Hepatocyte (in vitro differentiated cells): ENCODE measurements around the gene BBOX1. TPM values are rescaled to one million over a fixed set of nuclear protein-coding genes. Genes with fewer than 3 reads are reported as not detected.

Source experiments
- DNase-seq: peaks from one replicate; pipeline ENCODE4 v3.0.0-alpha.2; 2016; ENCODE audit warnings: low spot score
- H2AFZ ChIP-seq: fragments of 200-600 bp; sonication (generic); 2 replicates; pipeline ENCODE4 v1.6.0; 2016; ENCODE audit warnings: antibody characterized with exemption, mild to moderate bottlenecking
- H3K27ac ChIP-seq: fragments of 200-600 bp; sonication (generic); 2 replicates; pipeline ENCODE4 v1.5.1; 2016; ENCODE audit warnings: mild to moderate bottlenecking
- H3K27me3 ChIP-seq: fragments of 200-600 bp; sonication (generic); 2 replicates; pipeline ENCODE4 v1.6.1; 2016
- H3K36me3 ChIP-seq: fragments of 200-600 bp; sonication (generic); replicated peaks from 2 replicates; pipeline ENCODE4 v1.5.1; 2016; ENCODE audit warnings: low read depth; ENCODE audit not compliant: insufficient read depth
- H3K4me1 ChIP-seq: fragments of 200-600 bp; sonication (generic); 2 replicates; pipeline ENCODE4 v1.5.1; 2016; ENCODE audit warnings: mild to moderate bottlenecking, moderate library complexity; ENCODE audit not compliant: insufficient read depth
- H3K4me2 ChIP-seq: fragments of 200-600 bp; sonication (generic); 2 replicates; pipeline ENCODE4 v1.6.0; 2016
- H3K4me3 ChIP-seq: fragments of 200-600 bp; sonication (generic); 2 replicates; pipeline ENCODE4 v1.5.1; 2016; ENCODE audit warnings: mild to moderate bottlenecking
- H3K79me2 ChIP-seq: fragments of 200-600 bp; sonication (generic); 2 replicates; pipeline ENCODE4 v1.6.0; 2017; ENCODE audit warnings: mild to moderate bottlenecking
- H3K9me2 ChIP-seq: fragments of 200-600 bp; sonication (generic); replicated peaks from 2 replicates; pipeline ENCODE4 v1.6.0; 2017; ENCODE audit warnings: mild to moderate bottlenecking; ENCODE audit not compliant: insufficient read depth
- H3K9me3 ChIP-seq: fragments of 200-600 bp; sonication (generic); 2 replicates; pipeline ENCODE4 v1.5.1; 2016; ENCODE audit warnings: low read depth, mild to moderate bottlenecking
- H4K20me1 ChIP-seq: fragments of 200-600 bp; sonication (generic); 2 replicates; pipeline ENCODE4 v1.6.0; 2016; ENCODE audit warnings: mild to moderate bottlenecking; ENCODE audit not compliant: insufficient read depth, poor library complexity, severe bottlenecking
- CTCF ChIP-seq: fragments of 200-600 bp; sonication (generic); IDR thresholded peaks from 2 replicates; pipeline ENCODE4 v1.5.1; 2016; ENCODE audit warnings: antibody characterized with exemption, mild to moderate bottlenecking; ENCODE audit not compliant: poor library complexity
- EZH2 ChIP-seq: fragments of 200-600 bp; sonication (generic); IDR thresholded peaks from 2 replicates; pipeline ENCODE4 v1.6.1; 2016; ENCODE audit warnings: antibody characterized with exemption, mild to moderate bottlenecking, borderline replicate concordance
- EZH2phosphoT487 ChIP-seq: fragments of 200-600 bp; sonication (generic); IDR thresholded peaks from one replicate; pipeline ENCODE4 v1.6.1; 2018; ENCODE audit warnings: antibody characterized with exemption, mild to moderate bottlenecking, low read depth, moderate library complexity; ENCODE audit not compliant: unreplicated experiment, severe bottlenecking
- WGBS: methylation state at CpG from one replicate; pipeline ENCODE4 v1.1.6; 2016; ENCODE audit warnings: low lambda C conversion rate; ENCODE audit errors: missing lambda C conversion rate; 5-methylcytosine and 5-hydroxymethylcytosine counted together
- polyA plus RNA-seq: library from polyadenylated mRNA; unstranded; fragments of >200 nt; fragmentation: Nextera tagmentation; extraction: Ambion mirVana; gene quantifications from 2 replicates; pipeline ENCODE4 v1.2.1, GENCODE V29; 2016
- total RNA-seq: library from RNA; depleted of rRNA; stranded (reverse); fragments of >200 nt; gene quantifications from 2 replicates; pipeline ENCODE4 v1.2.3, GENCODE V29; 2014

Gene BBOX1
- total and polyA plus RNA-seq, 2 experiments from 2014 or later = 0.56 to 1.6 TPM

GRCh38 chr11:27052668-27053067, 12.1 kb downstream of the BBOX1 start:
- 97% methylated on average over 1 of the region's 1 CpG for WGBS
- Histone ChIP-seq H3K79me2 (no peaks in the 10 kb centered on the region), H3K36me3 (no peaks in the 10 kb centered on the region), H2AFZ (no peak overlapping the region), H3K9me3 (peaks cover 13% of the 10 kb centered on the region), H3K4me2 (no peak overlapping the region), H3K4me3 (no peak overlapping the region), H3K9me2 (no peaks in the 10 kb centered on the region), H3K4me1 (peaks cover 5% of the 10 kb centered on the region), H3K27ac (no peak overlapping the region), H4K20me1 (no peaks in the 10 kb centered on the region), H3K27me3 (no peaks in the 10 kb centered on the region)
- no peak for TF ChIP-seq CTCF
- TF ChIP-seq EZH2phosphoT487 = no peak
- TF ChIP-seq EZH2 = no peak
- no peak for DNase-seq

GRCh38 chr11:27055065-27055682, 14.6 kb downstream of the BBOX1 start:
- peak overlapping the region; percentile 49 for H3K4me2 ChIP-seq
- H3K9me2 ChIP-seq = no peaks in the 10 kb centered on the region

DNA sequence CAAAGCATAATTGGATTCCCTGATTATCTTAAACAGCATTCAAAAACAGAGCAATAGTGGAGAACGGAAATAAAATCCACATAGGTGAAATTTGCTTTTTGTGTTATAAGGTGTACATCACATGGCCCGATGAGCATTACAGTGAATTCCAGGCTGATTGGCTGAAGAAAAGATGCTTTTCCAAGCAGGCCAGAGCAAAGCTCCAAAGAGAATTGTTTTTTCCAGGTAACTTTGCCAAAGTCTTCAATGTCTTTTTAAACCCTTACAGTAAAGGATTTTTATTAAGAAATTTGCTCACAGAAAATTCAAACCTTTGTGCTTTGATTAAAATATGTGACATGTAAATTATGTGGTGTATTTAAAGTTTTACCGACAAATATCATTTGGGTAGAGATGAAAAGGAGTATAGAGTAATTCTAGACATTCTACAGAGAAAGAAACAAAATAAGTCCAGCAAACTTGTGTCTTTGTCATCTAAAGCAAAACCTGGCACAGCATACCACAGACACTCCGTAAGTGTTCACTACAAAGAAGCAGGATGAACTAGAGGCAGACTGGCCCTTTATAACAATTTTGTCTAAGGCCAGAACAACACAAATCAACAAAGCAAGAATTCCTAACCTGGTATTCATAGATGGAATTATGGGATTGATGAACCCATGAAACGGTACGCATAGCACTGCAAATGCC, 16.6 kb downstream of the BBOX1 start:
- Histone ChIP-seq H3K9me2 (no peaks in the 10 kb centered on the region), H3K36me3 (no peaks in the 10 kb centered on the region), H4K20me1 (no peaks in the 10 kb centered on the region), H3K4me1 (peaks cover 5% of the 10 kb centered on the region), H2AFZ (no peak overlapping the region), H3K9me3 (no peaks in the 10 kb centered on the region), H3K4me3 (no peak overlapping the region), H3K4me2 (no peak overlapping the region), H3K27ac (no peak overlapping the region), H3K27me3 (no peaks in the 10 kb centered on the region), H3K79me2 (no peaks in the 10 kb centered on the region)
- no peak for DNase-seq
- WGBS = 91% methylated on average over 6 of the region's 6 CpGs
- no peak for TF ChIP-seq CTCF
- TF ChIP-seq EZH2phosphoT487 = no peak
- TF ChIP-seq EZH2 = no peak

More at GRCh38 chr11:27055065-27055682, 14.6 kb downstream of the BBOX1 start:
- peaks cover under 1% of the 10 kb centered on the region for H3K9me3 ChIP-seq
- 45% methylated on average over 6 of the region's 6 CpGs for WGBS
- no peak overlapping the region for H2AFZ ChIP-seq
- TF ChIP-seq EZH2 (no peak), EZH2phosphoT487 (no peak), CTCF (no peak)
- H3K4me1 ChIP-seq = peaks cover 5% of the 10 kb centered on the region
- H3K36me3 ChIP-seq = no peaks in the 10 kb centered on the region
- H3K4me3 ChIP-seq = no peak overlapping the region
- no peaks in the 10 kb centered on the region for H3K79me2 ChIP-seq
- H4K20me1 ChIP-seq = no peaks in the 10 kb centered on the region
- DNase-seq = peak; percentile 79
- H3K27me3 ChIP-seq = no peaks in the 10 kb centered on the region
- peak overlapping the region; percentile 54 for H3K27ac ChIP-seq
